Stimulated activated CD8-positive, alpha-beta memory T cell treated with anti-CD3 and anti-CD28 coated beads, Interleukin-7, amount 100 ng/mL, for 48 hours (primary cell): Measurements from ENCODE around the gene ERCC4.
"Not testable (repeated sequence)": the region's sequence is repeated elsewhere in the genome, so short reads cannot be mapped to it uniquely, and the experiment has no call there.

Experiments
- DNase-seq, 2 donors: peaks; one replicate each; pipeline ENCODE4 v3.0.0-alpha.2; 2020; ENCODE audit warnings: low read depth in 1 of 2; ENCODE audit errors: extremely low read depth in 1 of 2

ERCC4 gene

DNA sequence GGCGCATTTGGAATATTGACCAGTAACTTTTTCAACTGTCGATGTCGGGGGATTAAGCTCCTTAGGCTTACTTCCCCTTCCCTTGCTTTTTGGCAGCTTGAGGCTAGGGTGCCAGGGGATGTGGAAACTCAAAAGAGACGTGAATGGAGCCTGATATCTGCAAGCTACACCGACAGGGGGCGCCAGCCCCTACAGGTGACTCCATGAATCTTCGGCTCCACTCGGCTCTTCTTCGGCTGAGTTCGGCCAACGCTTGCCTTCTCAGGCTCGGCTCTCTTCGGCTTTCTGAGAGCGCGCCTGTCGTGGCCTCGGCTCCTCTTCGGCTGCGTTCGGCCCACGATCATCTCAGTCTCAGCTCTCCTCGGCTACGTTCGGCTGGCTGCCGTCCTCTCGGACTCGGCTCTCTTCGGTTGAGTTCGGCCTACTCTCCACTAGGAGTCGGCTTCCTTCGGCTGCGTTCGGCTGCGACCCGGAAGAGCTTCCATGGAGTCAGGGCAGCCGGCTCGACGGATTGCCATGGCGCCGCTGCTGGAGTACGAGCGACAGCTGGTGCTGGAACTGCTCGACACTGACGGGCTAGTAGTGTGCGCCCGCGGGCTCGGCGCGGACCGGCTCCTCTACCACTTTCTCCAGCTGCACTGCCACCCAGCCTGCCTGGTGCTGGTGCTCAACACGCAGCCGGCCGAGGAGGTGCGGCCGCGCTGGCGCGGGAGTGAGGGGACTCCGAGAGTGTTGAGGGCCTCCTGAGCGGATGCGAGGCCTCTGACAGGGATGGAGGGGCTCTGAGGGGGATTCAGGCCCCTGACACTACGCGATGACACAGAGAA is at the start of gene ERCC4:
Gene ERCC4 (plus strand): TSS at position 472 of the 827 bp plus-strand sequence. CDS start 12 bp downstream, at position 484.
- peak; percentile 93 to 97 for DNase-seq

DNA sequence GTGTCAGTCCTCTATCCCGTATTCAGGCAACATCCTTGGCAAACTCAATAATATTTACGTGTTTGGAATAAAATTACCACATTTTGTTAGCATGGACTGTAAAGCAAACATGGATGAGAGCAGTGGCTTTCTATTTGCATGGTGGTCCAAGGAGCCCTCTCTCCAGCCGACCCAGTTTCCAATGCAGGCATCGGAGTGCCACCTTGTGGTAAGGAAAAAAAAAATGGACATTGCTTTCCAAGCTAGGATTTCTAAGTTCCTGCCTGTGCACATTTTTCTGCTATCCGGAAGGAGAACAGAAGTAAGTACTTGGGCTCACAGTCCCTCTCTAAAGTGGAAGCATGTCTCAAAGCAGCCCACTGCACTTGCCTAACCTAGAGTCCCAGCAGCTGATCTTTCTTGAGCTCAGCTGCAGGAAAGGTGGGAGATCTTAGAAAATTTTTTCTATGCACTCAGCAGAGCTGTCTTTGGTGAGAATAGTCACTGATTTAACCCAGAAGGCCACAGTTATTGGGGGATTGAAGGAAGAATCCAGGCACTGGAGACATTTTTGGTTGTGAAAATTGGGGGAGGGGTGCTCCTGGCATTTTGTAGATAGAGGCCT is 46.0 kb upstream of the ERCC4 start:
- no peak for DNase-seq

DNA sequence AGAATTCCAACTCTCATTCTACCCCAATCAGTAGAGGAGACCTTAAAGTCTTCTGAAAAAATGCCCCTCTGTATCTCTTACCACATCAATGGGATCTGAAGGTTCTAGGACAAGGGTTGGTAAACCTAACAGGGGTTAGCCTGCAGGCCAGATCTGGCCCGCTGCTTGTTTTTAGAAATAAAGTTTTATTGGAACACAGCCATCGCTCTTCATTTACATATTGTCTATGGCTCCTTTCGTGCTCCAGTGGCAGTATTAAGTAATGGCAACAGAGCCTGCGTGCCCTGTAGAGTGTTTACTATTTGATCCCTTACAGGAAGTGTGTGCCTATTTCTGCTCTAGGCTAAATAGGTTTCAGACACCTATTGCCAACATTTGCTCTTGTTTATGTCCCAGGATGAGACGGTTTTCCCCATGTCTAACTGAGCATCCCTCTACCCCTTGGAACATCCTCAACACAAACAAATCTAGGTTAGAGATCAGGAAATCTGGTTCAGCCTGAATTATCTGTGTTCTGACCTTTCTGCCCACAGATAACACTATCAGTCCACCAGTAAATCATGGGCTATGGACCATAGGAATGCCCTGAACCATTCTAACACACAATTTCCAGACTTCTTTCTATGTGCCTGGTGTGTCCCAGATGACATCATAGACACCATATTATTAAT is 44.2 kb upstream of the ERCC4 start:
- no peak for DNase-seq

DNA sequence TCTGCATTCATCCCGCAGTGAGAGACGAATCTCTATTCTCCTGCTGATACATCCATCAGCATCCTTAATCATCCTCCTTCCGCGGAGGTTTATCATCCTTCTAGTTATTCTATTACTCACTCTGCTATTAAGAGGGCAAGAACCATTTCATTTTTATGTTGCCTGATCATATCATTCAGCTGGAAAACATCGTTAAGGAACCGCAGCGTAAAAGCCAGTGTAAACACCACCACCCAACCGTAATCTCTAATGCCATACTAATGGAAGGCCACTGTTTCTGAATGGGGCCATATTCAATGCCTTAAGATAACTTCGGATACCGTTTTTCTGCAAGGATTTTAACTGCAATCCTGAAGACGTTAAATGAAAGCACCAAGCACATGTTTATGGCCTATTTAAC is 36.7 kb upstream of the ERCC4 start:
- DNase-seq: no peak

DNA sequence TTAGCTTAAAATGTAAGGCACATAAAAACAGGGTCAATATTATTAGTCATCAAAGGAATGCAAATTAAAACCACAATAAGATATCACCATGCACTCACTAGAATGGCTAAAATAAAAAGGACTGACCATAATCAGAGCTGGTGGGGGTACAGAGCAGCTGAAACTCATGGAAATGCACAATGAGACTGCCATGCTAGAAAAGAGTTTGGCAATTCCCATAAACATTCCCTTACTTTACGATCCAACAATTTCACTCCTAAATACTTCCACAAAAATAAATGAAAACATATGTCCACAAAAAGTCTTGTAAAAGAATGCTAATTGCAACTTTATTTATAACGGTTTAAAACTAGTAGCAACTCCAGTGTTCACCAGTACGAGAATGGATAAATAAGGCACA is 36.1 kb upstream of the ERCC4 start:
- no peak for DNase-seq

DNA sequence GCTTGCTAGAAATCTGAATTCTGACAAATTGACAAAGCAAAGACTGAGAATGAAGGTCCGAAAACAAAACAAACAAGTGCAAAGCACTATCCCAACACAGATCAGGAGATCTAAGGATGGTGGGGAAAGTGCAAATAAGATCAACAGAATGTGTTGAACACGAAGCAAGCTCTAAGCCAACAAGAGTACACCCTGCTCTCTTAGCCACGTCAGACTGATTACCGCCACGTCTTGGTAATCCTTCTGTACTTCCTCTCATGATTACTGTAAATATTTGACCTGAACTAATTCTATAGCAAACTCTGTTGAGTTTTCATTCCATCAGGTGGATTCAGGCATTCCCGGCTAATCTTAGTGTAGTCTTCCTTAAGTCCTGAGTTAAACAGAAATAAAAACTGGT is 34.3 kb upstream of the ERCC4 start:
- DNase-seq: no peak

DNA sequence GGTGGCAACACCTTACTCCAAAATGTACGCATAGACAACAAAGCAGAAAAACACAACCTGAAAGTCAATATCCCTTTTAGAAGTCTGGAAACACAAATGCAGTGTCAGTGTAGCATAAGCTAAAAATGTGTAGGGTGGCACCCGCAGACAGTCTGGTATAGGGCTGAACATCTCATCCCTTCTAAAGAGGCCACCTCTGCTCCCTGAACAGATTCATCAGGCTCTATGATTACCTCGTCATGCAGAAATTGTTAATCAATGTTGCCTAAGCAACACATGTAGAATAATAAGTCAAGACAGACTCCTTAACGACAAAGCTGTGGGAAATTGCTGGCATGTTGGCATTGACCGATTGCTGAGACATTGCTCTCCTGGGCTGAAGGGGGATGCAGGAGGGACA is 33.3 kb upstream of the ERCC4 start:
- DNase-seq: no peak

DNA sequence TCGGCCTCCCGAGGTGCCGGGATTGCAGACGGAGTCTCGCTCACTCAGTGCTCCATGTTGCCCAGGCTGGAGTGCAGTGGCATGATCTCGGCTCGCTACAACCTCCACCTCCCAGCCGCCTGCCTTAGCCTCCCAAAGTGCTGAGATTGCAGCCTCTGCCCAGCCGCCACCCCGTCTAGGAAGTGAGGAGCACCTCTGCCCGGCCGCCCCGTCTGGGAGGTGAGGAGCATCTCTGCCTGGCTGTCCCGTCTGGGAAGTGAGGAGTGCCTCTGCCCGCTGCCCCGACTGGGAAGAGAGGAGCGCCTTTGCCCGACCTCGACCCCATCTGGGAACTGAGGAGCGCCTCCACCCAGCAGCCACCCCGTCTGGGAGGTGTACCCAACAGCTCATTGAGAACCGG is 30.6 kb upstream of the ERCC4 start:
- DNase-seq: not testable (repeated sequence)

DNA sequence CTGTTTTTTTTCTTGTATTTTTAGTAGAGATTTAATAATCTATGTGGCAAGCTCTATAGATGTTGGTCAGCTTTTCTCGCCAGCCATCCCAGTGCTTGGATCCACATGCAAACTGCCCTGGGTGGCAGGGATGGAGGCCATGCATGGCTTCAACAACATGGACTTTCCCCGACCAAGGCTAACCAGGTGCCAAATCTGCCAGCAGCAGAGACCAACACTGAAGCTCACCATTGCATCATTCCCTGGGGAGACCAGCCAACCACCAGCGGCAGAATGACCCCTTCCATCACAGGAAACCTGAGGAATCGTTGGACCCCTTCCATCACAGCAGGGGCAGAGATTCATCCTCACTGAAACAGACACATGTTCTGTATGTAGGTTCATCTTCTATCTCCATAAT is 27.7 kb upstream of the ERCC4 start:
- DNase-seq: no peak

DNA sequence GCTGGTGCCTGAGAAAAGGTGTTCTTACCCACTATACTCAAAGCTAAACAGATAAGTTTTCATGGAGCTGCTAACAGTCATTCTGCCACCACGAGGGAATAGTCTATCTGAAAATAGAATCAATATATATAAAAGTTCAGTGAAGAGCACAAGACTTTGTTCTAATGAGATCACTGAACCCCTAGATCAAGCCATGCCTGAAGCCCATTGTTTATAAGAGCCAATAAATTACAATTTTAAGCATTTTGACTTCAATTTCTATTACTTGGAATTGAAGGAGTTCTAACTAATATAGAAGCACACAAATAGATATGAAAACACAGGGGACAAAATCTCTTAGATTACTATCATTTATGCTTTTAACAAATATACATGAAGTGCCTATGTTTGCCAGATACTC is 24.4 kb upstream of the ERCC4 start:
- no peak for DNase-seq

DNA sequence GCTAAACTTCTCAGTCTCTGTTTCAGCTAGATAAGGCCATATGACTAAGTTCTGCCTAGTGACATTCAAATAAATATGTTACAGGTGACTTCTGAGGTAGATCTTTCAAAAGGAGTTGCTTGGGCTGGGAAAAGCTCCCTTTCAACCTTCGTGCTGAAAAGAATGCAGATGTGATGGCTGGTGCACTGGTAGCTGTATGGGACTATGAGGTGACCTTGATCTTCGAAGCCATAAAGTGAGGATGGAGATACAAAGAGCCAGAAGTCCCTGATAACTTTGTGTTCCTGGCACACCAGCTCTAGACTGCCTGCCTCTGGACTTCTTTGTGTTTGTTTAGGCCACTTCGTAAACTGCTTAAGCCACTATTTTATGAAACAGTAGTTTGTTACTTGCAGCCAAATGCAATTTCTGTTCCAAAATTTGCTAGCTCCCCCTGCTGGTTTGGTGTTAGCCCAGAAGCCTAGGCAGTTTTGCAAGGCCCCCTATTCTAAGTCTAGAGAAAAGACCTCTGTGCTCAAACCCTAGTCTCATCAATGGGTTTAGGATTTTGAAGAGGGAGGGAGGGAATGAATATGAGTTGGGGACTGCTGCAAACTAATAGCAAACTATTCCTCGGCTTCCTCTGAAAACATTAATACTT is 23.3 kb upstream of the ERCC4 start:
- no peak for DNase-seq

DNA sequence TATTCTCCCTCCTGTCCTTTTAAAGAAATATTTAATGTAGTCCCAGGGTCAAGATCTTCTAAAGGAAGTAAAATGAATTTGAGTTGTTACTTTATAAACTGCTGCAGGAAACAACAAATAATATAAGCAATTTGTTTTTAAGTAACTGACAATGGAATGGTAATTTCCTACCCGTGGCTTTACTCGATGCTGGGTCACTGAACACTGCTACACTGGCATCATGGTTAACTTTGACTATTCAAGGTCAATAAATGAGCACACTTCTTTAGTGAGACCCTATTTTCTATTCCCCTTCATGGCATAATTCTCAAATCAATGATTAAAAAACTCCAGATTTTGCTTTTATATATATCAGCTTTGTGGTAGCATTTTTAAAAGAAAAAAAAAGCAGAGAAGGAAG is 22.1 kb upstream of the ERCC4 start:
- DNase-seq: no peak

DNA sequence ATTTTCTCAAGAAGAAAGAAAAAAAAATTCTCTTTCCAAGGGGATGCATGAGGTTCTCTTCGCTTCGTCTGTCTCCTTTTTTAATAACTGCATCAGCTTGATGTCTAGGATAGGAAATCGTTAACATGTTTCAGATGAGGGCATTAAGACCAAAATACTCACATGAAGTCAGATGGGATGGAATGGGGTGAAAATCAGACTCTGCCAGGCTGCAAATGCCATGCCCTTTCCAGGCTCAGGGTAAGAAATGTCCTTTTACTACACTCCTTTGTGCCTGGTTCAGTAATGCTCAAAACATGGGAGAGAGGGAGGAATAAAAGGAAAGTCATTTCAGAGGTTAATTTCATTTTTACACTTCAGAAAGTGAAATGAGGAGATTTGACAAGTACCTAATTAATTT is 21.7 kb upstream of the ERCC4 start:
- DNase-seq: no peak

DNA sequence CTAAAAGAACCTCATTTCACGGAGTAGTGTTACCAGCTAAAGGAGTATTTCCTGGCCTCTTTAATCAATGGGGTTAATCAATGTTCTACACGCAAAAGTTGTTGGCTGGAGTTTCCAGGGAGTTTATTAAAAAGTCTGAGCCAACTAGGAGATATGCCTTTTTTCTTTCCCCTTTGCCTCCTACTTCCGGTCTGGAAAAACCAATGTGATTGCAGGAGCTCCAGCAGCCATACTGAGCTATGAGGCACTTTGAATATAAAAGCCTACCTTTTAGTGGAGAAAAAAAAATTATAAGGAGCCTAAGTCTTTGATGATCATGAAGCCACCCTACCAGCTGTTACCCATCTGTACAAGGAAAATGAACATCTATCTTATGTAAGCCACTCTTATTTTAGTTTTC is 17.9 kb upstream of the ERCC4 start:
- DNase-seq: no peak

DNA sequence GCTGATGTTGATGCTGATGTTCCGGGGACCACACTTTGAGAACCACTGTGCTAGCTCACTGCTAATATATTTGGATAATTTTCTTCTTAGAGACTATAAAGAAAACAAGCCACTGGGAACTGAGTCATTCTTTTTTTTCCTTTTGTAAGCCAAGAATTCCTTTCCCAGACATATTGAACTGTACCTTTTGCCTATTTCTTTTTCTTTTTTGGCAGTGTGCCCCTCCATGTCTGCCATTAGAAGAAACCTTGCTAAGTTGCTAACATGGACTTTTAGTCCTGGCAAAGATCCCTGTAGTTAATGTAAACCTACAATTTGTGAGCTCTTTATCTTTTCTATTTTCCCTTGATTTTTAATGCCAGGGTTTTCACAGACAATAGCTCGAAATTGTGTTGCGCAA is 17.3 kb upstream of the ERCC4 start:
- DNase-seq: no peak

DNA sequence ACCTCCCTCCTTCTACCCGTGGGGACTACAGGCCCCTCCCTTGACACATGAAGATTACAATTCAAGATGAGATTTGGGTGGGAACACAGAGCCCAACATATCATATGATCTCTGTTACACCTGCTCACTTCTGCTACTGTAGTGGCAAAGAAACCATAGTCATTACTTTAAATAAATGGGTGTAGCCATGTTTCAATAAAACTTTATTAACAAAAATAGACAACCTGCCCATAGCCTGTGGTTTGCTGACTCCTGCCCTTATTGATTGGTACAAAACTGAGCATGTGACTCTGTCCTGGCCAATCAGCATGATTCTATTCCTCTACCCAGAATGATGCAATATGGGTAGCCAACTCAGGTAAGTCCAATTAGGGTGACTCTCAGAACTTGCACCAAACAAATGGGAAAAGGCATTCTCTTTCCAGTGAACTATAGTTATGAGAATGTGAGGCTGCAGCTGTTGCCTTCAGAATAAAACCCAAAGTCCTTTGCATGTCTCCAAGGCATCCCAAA is 15.7 kb upstream of the ERCC4 start:
- no peak for DNase-seq

DNA sequence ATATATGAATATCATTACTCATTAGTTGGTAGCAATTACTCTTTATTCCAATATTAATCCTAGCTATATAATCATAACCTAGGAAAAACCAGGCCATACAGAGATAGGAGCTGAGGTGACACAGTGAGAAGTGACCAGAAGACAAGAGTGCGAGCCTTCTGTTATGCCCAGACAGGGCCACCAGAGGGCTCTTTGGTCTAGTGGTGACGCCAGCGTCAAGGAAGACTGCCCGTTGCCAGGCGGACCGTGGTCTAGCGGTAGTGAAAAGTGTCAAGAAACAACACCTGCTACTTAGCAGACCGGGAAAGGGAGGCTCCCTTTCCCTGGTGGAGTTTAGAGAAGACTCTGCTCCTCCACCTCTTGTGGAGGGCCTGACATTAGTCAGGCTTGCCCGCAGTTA is 15.1 kb upstream of the ERCC4 start:
- DNase-seq: not testable (repeated sequence)

DNA sequence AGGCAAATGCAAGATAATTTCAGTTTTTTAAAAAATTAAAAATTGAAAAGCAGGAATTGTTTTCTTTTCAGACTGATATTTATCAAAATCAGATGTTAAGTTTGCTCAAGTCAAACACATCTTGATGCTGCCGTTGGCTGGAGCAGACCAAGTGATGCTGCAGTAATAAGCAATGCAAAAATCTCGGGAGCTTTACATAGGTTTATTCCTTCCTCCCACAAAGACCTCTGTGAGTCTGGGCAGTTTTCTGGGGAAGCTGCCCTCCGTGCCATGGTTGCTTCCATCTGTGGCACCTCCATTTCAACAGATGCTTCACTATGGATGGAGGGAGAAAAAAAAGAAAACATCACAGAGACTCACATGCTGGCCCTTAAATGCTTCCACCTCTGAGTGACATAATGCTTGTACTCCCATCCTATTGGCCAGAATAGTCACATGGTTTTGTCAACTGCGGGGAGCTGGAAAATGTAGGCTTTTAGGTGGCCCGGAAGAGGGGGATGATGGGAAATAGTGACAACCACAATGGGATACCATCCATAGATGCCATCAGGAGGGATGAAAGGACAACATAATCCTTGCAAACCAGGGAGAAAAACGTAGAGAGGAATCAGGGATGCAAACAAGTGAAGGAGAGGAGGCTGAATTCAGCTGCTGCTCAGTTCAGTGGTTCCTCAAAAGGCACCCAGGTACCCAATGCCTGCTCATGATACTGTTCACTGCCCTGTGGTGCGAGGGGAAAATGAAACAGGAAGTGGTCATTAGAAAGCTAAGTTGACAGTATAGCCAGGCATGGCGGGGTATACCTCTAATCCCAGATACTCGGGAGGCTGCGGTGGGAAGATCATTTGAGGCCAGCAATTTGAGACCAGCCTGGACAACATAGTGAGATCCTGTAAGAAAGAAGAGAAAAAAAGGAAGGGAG is 13.5 kb upstream of the ERCC4 start:
- DNase-seq: no peak

DNA sequence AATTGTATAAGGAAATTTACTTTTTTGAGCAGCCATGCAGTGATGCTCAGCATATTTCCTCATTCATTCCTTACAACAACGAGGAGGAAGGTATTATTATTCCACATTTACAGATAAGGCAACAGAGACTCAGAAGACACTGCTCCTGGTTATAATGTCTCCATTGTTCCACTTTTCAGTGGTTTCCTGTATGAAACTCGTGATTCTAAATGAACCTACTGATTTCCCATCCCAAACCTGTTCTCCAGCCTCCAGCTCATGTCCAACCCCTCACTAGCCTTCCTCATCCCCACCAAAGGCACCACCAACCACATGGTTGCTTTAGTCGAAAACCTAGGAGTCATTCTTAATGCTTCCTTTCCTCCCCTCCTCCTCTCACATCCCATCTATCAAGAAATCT is 12.5 kb upstream of the ERCC4 start:
- DNase-seq: no peak

DNA sequence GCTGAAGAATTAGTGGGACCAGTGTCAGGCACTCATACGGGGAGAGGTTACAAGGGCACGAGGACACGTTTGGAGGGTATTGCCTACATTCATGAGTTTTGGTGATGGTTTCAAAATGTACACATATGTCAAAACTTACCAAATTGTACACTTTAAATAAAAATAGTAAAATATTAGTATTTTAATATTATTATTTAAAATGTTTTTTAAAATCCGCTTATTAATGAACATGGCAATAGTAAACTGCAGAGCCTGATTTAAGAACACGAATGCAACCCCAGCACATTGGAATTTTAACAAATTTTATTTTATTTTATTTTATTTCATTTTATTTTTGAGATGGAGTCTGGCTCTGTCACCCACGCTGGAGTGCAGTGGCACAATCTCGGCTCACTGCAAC is 10.9 kb upstream of the ERCC4 start:
- no peak for DNase-seq
